ENCODE measurements around the gene SUMF1.
"Not testable (repeated sequence)": the region's sequence is repeated elsewhere in the genome, so short reads cannot be mapped to it uniquely, and the experiment has no call there.

The SUMF1 gene

DNA sequence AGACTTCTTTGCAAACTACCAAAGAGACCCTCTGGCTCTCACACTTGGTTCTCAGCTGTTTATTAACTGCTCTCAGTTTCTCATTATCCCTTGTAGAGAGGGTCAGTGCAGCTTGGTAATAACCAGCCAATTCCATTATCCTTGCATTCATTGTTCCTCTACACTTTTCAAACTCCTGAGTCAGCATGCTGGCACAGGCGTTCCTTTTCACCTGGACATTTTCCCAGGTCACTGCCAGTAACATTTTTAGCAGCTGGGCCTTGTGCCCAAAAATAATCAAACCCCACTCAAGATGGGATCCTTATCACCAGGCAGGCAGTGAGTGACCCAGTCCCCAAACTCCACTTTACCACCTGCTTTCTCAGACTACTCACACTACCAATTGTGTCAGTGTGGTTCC, 4.8 kb upstream of the SUMF1 start:
- no peak for DNase-seq
- in situ Hi-C loops (cut with HindIII; ENCODE audit: low pct_ligation_motif_present, low pct_unique_long_range_greater_than_20kb, low sequenced_read_pairs): no loop called here

DNA sequence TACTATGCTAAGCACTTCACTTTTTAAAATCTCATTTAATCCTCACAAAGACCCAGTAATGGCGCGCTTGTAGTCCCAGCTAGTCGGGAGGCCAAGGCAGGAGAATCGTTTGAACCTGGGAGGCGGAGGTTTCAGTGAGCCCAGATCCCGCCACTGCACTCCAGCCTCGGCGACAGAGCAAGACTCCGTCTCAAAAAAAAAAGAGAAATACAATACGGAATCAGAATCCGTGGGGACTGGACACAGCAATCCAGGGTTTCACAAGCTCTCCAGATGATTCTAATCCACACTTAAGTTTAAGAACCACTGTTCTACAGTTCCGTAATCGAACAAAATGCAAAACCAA, 426 bp upstream of the SUMF1 start:
- DNase-seq: no peak
- in situ Hi-C loops (cut with HindIII; ENCODE audit: low pct_ligation_motif_present, low pct_unique_long_range_greater_than_20kb, low sequenced_read_pairs): no loop called here

DNA sequence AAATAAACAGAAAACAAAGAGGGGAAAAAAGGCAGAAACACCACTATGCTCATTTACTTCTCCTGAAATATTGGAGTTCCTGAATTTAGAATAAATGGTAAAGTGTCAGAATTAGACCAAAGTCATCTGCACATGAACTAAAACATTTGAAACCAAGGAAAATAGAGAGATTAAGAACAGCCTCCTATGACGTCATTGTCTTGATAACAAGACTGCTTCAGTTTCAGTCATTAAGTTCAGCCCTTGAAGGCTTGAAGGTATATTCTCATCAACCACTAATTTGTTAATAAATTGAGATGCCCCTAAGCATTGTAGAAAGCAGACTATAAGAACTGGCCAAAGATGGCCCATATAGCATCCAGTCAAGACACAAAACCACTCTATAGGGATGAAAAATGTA, 2.5 kb downstream of the SUMF1 start:
- in situ Hi-C loops (cut with HindIII; ENCODE audit: low pct_ligation_motif_present, low pct_unique_long_range_greater_than_20kb, low sequenced_read_pairs): no loop called here

DNA sequence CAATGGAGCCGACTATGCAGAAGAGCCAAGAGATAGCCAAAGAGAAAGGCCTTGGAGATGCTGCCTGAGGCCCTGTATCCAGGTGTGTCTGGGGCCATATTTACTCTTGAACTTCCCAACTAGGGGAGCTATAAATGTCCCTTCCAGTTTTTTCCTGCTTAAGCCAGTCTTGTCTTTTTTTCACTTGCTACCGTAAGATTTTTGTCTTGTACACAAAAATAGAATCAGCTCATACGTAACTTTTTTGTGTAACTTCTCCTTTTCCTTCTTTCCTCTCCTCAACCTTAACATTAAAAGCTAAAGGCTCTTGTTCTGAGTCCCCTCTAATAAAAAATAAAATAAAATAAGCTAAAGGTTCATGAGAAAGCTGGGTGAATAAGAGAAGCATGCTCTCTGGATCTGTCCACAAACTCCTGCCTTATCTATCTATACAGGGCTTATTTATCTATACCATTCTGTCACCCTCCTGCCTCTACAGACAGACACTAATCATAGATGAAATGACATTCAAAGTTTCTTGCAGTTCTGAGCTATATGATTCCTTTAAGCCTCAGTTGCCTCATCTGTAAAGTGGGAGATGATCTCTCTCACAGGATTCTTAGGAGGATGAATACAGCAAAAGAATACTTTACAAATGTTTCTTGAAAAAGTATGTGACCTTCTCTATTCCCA, 4.6 kb downstream of the SUMF1 start:
- DNase-seq: no peak
- in situ Hi-C loops (cut with HindIII; ENCODE audit: low pct_ligation_motif_present, low pct_unique_long_range_greater_than_20kb, low sequenced_read_pairs): no loop called here

More for the DNA sequence above, 2.5 kb downstream of the SUMF1 start:
- no peak for DNase-seq

DNA sequence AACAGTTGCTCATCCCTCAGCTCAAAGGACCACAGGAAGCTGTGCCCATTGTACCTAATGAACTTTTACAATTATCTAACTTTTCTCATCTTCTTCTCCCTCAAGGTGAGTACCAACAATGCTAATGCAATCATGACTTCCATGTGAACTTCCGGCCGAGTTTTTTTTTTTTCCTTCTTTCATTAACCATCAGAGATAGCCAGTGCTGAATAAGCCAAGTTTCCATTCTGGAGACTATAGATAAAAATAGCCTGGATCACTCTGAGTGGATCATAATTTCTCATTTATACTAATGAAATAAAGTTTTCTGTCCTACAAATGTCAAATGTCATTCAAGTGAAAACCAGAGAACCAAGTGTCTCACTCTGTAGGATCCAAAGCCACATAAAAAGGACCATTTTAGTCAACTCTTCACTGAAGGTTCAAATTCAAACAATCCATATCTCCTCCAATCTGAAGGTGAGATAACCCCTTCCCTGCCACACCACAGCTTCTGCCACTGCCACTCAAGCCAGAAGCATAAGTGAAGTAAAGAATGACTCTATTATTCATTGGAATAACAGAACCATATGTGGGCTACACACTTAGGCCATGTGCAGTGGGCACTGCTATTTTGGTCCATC, 5.5 kb downstream of the SUMF1 start:
- DNase-seq: no peak
- in situ Hi-C loops (cut with HindIII; ENCODE audit: low pct_ligation_motif_present, low pct_unique_long_range_greater_than_20kb, low sequenced_read_pairs): no loop called here

DNA sequence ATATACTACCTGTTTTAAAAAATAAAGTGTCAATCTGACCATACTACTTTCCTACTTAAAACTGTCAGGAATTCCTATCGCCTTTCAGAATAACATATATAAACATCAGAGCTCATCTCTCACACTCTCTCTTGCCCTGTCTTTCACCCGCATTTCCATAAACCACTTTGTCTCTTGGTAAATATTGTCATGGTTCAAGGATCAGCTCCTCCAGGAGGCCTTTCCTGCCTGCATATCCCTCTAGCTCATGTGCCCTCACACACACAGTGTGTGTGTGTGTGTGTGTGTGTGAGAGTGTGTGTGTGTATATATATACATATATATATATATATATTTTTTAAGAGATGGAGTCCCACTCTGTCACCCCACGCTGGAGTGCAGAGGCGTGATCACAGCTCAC, 6.7 kb downstream of the SUMF1 start:
- DNase-seq: no peak
- in situ Hi-C loops (cut with HindIII; ENCODE audit: low pct_ligation_motif_present, low pct_unique_long_range_greater_than_20kb, low sequenced_read_pairs): no loop called here

DNA sequence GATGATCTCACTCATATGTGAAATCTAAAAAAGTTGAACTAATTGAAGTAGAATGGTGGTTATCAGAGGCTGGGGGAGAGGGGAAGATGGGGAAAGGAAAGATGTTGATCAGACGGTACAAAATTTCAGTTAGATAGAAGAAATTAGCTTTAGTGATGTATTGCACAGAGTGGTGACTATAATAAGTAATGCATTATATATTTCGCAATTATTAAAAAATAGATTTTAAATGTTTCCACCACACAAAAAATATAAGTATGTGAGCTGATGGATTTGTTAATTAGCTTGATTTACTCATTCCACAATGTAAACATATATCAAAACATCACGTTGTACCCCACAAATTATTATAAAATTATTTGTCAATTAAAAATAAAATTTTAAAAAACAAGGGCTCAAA, 8.1 kb downstream of the SUMF1 start:
- in situ Hi-C loops (cut with HindIII; ENCODE audit: low pct_ligation_motif_present, low pct_unique_long_range_greater_than_20kb, low sequenced_read_pairs): no loop called here
- DNase-seq: no peak

DNA sequence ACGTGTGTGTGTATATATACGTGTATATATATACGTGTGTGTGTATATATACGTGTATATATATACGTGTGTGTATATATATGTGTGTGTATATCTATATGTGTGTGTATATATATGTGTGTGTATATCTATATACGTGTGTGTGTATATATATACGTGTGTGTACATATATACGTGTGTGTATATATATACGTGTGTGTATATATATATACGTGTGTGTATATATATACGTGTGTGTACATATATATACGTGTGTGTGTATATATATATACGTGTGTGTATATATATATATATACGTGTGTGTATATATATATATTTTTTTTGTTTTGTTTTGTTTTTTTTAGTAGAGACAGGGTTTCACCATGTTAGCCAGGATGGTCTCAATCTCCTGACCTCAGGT, 10.3 kb downstream of the SUMF1 start:
- DNase-seq; in situ Hi-C loops (cut with HindIII; ENCODE audit: low pct_ligation_motif_present, low pct_unique_long_range_greater_than_20kb, low sequenced_read_pairs): not testable (repeated sequence)

DNA sequence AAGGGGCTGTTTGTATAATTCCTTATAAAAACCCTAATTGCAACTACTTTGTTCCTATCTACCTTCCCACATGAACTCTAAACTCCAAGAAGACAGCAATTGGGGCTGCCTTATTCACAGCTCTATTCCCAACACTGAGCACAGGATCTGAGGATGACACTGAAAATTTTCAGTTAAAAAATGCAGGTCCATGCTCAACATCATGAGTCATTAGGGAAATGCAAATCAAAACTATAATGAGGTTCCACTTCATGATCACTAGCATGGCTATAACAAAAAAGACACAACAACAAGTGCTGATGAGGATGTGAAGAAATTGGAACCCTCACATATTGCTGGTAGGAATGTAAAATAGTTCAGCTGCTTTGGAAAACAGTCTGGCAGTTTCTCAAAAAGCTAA, 12.9 kb downstream of the SUMF1 start:
- DNase-seq: no peak
- in situ Hi-C loops (cut with HindIII; ENCODE audit: low pct_ligation_motif_present, low pct_unique_long_range_greater_than_20kb, low sequenced_read_pairs): no loop called here

DNA sequence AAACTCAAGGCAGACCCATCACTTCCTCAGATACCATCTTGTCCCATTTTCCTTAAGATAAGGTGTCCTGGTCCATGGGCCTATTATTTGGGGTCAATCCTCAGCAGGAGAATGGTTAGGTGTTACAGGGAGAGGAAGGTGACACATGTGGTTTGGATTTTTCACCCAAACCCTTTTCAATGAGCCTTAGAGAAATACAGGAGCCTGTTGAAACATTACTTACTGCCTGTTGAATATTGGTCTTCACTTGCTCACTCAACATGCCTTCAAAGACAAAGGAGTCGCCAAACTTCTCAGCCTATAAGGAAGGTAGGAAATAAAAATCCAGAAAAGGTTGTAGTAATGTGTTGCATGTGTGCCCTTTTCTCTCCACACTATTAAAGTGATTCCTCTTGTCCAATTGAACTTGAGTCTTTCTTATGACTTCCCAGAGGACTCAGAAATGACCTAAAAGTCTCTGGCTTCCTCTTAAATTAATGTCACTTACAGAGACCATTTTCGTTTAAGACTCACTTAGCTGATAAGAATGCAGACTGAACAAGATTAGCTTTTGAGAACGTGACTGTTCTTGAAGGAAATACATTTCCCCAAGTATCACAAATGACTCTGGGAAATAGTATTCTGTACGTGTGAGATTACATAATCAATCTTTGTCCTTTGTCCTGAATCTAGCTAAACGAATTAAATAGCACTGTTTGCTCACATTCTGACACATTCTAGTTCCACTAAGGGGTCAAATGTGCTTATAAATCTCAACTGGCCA, 17.8 kb downstream of the SUMF1 start:
- in situ Hi-C loops (cut with HindIII; ENCODE audit: low pct_ligation_motif_present, low pct_unique_long_range_greater_than_20kb, low sequenced_read_pairs): no loop called here
- no peak for DNase-seq

DNA sequence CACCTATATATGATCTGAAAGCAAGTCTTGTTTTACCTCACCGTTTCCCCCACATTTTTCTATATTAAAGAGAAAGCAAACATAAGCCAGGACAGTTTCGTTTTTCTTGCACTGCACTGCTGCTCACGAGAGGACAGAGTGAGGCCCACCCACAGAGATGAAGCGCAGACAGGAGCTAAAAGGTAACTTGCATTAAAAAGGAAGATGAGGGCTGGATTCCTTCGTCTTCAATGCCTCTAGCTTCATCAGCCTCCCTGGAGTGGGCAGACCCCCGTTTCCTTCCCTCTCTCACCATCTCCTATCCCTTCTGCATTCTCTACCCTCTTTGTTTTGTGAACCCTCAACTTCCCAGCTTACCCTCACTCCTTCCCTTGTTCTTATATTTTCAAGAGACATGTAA, 18.9 kb downstream of the SUMF1 start:
- in situ Hi-C loops (cut with HindIII; ENCODE audit: low pct_ligation_motif_present, low pct_unique_long_range_greater_than_20kb, low sequenced_read_pairs): no loop called here
- no peak for DNase-seq

DNA sequence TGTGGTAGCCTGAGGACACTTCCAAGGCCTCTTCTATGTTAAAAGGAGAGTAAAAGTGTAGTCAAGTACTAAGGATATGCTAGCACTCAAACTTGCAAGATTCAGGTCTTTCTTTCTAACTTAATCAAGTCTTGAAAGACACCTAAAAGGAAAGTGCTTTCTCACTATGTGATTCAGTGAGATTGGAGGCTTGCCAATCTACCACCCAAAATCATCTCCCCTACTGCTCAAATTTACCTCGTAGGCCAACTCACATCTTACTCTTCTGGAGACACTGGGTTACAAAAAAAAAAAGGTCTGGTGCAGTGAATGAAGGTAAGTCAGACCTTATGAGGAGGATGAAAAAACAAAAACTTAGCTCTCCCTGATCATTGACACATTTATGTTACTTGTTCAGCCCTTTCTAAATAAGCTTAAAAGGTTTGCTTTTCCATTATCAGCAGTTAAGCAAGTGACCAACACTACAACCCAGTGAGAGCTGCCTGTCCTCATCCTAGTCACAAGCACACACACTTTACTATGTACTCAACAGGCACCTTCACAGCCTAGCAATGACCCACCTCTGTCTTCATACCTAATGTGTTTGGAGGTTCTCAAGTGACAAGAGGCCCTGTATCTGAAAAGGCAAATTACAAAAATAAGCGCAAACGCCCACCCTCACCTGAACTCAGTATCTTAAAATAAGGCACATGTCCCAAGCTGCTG, 19.6 kb downstream of the SUMF1 start:
- in situ Hi-C loops (cut with HindIII; ENCODE audit: low pct_ligation_motif_present, low pct_unique_long_range_greater_than_20kb, low sequenced_read_pairs): no loop called here
- DNase-seq: no peak

DNA sequence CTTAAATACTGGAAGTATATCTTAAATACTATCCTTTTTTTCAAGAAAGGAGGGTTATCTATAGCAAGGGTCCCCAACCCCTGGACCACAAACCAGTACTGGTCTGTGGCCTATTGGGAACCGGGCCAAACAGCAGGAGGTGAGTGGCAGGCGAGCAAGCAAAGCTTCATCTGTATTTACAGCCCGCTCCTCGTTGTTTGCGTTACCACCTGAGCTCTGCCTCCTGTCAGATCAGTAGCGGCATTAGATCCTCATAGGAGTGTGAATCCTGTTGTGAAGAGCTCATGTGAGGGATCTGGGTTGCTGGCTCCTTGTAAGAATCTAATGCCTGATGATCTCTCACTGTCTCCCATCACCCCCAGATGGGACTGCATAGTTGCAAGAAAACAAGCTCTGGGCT, 26.1 kb downstream of the SUMF1 start:
- no peak for DNase-seq
- in situ Hi-C loops (cut with HindIII; ENCODE audit: low pct_ligation_motif_present, low pct_unique_long_range_greater_than_20kb, low sequenced_read_pairs): no loop called here

DNA sequence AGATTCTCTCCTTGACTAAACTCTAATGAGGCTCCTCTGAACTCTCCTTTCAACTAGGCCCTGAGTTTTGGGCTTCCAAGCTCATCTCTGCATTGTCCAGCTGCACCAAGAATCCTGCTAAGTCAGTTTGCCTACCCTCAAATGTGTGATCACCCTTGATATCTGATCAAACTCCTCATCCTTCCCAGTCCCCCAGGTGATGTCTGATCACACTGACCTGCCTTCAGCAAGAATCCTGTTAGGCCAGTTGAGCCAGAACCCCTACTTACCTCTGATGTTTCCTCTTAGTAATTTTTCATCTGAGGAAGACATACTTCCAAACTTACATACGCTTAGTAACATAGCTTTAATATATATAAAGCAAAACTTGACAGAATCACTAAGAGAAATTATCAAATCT, 28.8 kb downstream of the SUMF1 start:
- in situ Hi-C loops (cut with HindIII; ENCODE audit: low pct_ligation_motif_present, low pct_unique_long_range_greater_than_20kb, low sequenced_read_pairs): no loop called here
- no peak for DNase-seq

DNA sequence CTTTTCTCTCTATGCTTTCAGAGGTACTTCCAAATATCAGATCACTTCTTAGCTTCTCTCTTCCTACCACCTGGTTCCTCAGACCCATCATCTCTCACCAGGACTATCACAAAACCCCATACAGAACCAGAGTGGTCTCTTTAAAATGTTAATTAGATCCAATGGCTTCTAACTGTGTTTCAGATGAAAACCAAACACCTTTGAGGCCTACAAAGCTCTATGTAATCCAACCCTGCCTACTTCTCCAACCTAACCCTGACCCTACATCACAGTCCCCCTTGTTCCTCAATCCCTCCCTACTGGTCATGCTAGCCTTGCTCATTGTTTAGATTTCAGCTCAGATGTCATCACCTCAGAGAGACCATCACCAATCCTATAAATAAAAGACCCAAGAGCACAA, 34.8 kb downstream of the SUMF1 start:
- in situ Hi-C loops (cut with HindIII; ENCODE audit: low pct_ligation_motif_present, low pct_unique_long_range_greater_than_20kb, low sequenced_read_pairs): no loop called here
- no peak for DNase-seq

DNA sequence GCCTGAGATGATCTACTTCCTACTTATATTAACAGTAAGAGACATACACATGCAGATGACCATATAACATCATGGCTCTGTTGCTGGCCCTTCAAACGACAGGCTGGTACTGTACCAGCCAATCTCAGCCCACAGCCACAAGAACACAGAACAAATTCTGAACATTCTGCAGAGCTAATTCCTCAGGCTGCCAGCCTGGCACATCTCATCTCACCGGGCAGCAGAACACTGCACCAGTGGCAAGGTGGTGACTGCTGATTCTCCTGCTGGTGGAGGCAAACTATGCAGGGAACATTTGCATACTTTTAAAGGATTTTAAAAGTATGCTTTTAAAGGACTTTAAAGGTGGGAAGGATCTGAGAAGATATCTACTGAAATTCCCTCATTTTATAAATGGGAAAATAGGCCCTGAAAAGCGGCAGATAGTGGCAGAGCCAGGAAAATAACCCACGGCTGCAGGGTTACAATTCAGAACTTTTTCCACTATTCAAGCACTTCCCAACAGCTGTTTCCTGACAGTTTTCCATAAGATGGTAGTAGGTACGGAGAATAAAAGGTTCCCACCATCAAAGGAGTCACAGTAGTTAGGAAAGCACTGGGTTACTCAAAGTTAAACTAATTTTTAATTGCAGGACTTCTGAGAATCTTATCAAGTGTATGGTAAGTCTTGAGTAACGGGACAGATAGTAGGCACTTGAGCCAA, 37.3 kb downstream of the SUMF1 start:
- in situ Hi-C loops (cut with HindIII; ENCODE audit: low pct_ligation_motif_present, low pct_unique_long_range_greater_than_20kb, low sequenced_read_pairs): no loop called here

DNA sequence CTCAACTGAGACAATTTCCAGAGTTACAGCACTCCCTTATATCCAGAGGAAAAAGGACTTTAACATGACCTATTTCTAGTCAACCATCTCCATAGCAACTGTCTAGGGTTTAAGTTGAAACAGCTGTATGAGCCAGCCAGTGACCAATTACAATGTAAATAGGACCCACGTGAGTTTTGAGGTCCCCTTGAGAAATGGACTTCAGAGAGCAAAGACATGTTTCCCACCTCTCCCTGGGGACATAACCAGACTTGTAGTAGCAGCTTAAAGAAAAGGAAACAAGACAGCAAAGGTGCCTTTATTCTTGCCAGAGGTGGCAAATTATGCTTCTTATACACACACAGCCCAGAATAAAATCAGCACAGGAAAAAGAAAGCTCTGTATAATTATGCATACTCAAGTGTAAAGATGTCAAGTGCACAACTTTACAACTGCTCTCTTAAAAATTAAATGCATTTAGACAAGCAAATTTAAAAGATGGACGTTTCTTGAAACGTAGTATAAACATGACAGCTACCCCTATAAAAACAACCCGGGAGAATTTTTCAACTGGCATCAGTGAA, 40.2 kb downstream of the SUMF1 start:
- DNase-seq: peak; percentile 20
- in situ Hi-C loops (cut with HindIII; ENCODE audit: low pct_ligation_motif_present, low pct_unique_long_range_greater_than_20kb, low sequenced_read_pairs): no loop called here

More for the DNA sequence above, 37.3 kb downstream of the SUMF1 start:
- DNase-seq: no peak

DNA sequence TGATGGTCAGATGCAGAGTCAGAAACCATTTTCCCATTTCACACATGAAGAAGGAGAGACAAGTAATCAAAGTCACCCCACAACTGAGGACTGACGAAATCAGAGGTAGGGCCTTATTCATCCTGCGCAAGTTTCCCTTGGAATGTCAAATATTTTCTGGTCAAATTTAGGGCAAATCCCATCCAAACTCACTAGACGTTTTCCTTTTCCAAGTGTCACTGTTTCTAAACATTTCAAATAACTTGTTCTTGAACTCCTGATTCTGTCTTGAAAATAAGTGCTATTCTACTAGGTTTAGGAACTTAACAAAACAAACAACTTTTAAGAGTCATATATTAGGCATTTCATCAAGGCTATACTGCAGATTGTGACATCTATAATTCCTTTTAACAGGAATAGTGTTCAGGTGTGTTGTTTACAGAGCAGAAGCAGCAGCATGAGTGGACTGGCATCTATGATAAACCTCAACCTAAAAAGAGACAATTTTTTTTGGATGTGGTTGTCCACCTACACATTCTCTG, 40.7 kb downstream of the SUMF1 start:
- no peak for DNase-seq
- in situ Hi-C loops (cut with HindIII; ENCODE audit: low pct_ligation_motif_present, low pct_unique_long_range_greater_than_20kb, low sequenced_read_pairs): no loop called here

Data from ACHN (cell line).